Melanocyte of skin (primary cell): Measurements from ENCODE around the gene SGSM1. TPM values are rescaled to one million over a fixed set of nuclear protein-coding genes. Genes with fewer than 3 reads are reported as not detected.

Experiments
- small RNA-seq, 2 donors: library from RNA; depleted of rRNA; stranded (forward); fragments of <200 nt; gene quantifications; one replicate each; pipeline ENCODE3, GENCODE V24; 2012
- total RNA-seq, 2 donors: library from RNA; depleted of rRNA; stranded (reverse); fragments of >200 nt; gene quantifications; 2 replicates each; pipeline ENCODE4 v1.2.3, GENCODE V29; 2012

SGSM1 gene
- under 1 TPM in 1 of 2 donors, not detected in 1; under 0.01 TPM for total RNA-seq

GRCh38 chr22:24805790-24806662 lies at the start of gene SGSM1:
Gene SGSM1, plus strand, starts transcription at chr22:24806211. Its CDS starts 115 bp downstream, at chr22:24806326.

GRCh38 chr22:24951942-24952836 lies 146.2 kb downstream of the SGSM1 start, which contains the start of gene KIAA1671:
Gene KIAA1671, plus strand, starts transcription at chr22:24952716. Its CDS starts 75,284 bp downstream, at chr22:25028000.

Small RNA genes lying within 50 kb of the gene (small RNA-seq; reads per million reads assigned to genes)
- 0 reads per million in 2 donors for gene RF00275

Other genes starting within 250 kb of the SGSM1 start
- gene LRRC75B, start 213.1 kb upstream of the SGSM1 start, total RNA-seq = 1 to 10 TPM; 4.0 to 5.2 TPM
- 1 to 10 TPM; 1.3 to 1.4 TPM for gene GGT1, start 203.0 kb upstream of the SGSM1 start, total RNA-seq
- not detected for gene PIWIL3, start 31.5 kb upstream of the SGSM1 start, total RNA-seq
- not detected for gene LHFPL7, start 140.5 kb downstream of the SGSM1 start, total RNA-seq
- 1 to 10 TPM; 3.7 to 4.1 TPM for gene KIAA1671, start 146.5 kb downstream of the SGSM1 start, total RNA-seq